NK-92 treated with Interleukin-12 subunit alpha and Interleukin-12 subunit beta, amount 100 ng/mL, for 24 hours (cell line): ENCODE data around the gene ALPK3.

ENCODE experiments used
- DNase-seq: peaks from one replicate; lab custom pipeline; 2025; lab: John Stamatoyannopoulos, UW

Gene ALPK3

DNA sequence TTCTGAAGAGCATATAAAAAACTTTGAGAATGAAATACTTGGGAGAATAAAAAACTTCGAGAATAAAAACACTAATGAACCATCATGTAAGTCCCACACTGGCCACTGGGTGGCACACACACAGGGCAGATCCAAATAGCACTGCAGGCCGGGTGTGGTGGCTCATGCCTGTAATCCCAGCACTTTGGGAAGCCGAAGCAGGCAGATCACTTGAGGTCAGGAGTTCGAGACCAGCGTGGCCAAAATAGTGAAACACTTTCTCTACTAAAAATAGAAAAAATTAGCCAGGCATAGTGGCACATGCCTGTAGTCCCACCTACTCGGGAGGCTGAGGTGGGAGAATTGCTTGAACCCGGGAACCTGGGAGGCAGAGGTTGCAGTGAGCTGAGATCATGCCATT is 28.5 kb downstream of the ALPK3 start:
- peak; percentile 17 for DNase-seq

GRCh38 chr15:84846269-84846668 is 29.1 kb downstream of the ALPK3 start:
- no peak for DNase-seq

- DNase-seq, result no peak
Observed at GRCh38 chr15:84847382-84847781, 30.2 kb downstream of the ALPK3 start.

DNA sequence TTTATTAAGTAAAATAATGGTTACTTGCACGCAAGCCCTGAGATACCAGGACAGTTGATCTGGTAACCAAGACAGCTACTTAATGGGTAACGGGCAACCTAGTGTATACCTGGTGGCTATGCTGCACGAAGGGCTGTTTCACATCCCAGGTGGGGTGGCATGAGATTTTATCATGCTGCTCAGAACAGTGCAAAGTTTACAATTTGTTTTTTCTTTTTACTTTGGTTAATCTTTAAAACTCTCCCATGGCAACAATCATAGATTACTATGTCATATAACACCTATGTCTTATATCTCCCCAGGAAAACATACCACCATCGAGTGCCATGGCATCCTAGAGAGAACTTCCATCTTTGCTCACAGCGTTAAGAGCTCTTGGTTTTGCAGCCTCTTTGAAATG is 35.1 kb downstream of the ALPK3 start:
- no peak for DNase-seq

GRCh38 chr15:84855136-84855535 is 38.0 kb downstream of the ALPK3 start:
- DNase-seq, result no peak

DNA sequence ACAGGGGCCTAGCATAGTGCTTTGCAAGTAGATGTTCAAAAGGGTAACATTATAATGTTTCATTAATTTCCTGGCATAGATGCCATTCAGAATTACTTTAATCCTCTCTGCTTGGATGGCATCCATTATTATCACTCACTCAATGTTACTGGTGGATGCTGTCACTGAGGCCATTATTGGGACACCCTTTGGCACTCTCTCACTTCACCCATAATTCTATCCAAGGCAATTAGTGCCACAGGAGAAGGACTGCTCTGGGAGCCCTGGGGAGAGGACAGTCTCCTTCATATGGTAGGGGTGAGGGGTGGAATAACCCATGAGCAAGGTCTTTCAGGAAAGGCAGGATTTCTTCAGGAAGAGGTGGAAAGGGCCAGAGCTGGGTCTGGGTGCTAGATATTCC is 38.6 kb downstream of the ALPK3 start:
- DNase-seq, result no peak

GRCh38 chr15:84856731-84857417 is 39.7 kb downstream of the ALPK3 start:
- no peak for DNase-seq

DNA sequence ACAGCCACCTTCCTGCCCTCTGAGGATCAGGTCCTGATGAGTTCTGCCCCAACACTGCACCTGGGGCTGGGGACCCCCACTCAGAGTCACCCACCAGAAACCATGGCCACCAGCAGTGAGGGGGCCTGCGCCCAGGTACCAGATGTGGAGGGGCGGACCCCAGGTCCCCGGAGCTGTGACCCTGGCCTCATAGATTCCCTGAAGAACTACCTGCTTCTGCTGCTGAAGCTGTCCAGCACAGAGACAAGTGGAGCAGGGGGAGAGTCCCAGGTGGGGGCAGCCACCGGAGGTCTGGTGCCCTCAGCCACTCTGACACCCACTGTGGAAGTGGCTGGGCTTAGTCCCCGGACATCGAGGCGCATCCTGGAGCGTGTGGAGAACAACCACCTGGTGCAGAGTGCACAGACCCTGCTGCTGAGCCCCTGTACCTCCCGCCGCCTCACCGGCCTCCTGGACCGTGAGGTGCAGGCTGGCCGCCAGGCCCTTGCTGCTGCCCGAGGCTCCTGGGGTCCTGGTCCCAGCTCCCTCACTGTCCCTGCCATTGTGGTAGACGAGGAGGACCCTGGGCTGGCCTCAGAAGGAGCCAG is 40.4 kb downstream of the ALPK3 start:
- DNase-seq, result no peak

DNA sequence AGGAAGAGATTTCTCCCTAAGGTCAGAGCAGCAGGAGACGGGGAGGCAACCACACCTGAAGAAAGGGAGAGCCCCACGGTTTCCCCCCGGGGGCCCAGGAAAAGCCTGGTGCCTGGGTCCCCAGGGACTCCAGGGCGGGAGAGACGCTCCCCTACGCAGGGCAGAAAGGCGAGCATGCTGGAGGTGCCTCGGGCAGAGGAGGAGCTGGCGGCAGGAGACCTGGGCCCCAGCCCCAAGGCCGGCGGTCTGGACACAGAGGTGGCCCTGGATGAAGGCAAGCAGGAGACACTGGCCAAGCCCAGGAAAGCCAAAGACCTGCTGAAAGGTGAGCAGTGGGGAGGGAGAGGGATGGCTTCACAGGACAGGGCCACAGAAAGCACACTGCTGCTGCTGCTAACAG is 41.1 kb downstream of the ALPK3 start:
- DNase-seq, result no peak

DNA sequence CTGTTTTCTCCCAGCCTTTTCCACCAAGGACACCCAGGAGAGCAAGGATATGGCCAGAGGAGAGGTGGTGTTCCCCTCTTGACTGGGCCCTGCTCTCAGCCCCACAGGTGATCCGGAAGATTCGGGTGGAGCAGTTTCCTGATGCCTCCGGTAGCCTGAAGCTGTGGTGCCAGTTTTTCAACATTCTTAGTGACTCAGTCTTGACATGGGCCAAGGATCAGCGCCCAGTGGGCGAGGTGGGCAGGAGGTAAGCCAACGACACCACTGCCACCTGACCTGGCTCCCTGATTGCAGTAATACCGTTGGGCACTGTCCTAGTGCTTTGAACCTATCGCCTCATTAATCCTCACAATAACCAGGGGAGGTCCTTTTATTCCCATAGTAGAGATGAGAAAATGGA is 42.0 kb downstream of the ALPK3 start:
- DNase-seq, result no peak

DNA sequence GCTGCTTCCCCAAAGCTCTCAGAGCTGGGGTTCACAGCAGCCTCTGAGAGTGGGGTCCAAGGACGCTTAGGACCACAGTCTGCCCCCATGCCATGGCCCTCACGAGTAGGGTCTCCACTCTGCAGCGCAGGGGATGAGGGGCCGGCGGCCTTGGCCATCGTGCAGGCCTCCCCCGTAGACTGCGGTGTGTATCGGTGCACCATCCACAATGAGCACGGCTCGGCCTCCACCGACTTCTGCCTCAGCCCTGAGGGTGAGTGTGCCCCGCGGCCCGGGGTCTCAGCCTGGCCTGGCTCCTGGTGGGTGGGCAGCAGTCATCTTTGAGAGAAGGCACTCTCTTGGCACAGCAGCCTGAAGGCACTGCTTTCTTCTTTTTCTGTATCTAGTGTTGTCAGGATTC is 42.5 kb downstream of the ALPK3 start:
- DNase-seq, result no peak

- no peak for DNase-seq
Observed at GRCh38 chr15:84861781-84862180, 44.6 kb downstream of the ALPK3 start.

GRCh38 chr15:84862214-84862975 is 45.2 kb downstream of the ALPK3 start:
- DNase-seq, result no peak

GRCh38 chr15:84863565-84864443 is 46.6 kb downstream of the ALPK3 start:
- DNase-seq, result no peak

DNA sequence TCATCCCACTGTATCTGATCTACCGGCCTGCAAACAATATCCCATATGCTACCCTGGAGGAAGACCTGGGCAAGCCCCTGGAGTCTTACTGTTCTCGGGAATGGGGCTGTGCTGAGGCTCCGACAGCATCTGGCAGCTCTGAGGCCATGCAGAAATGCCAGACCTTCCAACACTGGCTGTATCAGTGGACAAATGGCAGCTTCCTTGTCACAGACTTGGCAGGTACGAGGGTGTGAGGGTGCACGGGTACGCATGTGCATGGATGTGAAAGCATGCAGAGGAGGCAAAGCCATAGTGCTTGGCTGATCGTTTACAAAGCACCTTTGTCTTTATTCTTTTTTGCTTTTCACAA is 47.3 kb downstream of the ALPK3 start:
- no peak for DNase-seq

- DNase-seq, result no peak
Observed at GRCh38 chr15:84865074-84865569, 48.0 kb downstream of the ALPK3 start.

DNA sequence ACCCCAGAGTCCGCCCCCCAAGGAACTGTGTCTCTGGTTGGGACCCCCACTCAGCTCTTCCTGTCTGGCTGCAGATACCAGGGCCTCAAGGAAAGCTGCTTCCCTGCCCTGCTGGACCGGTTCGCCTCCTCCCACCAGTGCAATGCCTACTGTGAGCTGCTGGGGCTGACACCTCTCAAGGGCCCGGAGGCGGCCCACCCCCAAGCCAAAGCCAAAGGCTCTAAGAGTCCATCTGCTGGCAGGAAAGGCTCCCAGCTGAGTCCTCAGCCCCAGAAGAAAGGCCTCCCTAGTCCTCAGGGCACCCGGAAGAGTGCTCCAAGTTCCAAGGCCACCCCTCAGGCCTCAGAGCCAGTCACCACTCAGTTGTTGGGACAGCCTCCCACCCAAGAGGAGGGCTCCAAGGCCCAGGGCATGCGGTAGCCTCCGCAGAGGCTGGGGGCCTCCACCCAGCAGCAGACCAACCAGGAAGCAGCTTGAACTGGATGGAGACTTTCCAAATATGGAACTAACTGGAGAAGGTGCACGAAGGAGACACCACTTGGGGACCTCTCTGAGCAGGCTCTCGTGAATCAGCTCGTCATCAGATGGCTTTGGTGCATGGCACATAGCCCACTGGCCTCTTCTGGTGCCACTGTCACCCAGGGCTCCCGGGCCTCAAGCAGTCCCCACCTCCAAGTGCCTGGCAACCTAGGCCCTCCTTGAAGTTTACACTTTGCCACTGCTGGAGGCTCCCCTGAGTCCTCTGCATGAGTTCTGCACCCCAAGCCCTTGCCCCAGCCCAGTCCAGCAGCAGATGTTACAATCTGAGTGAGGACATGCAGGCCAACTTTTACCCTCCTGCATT is 51.1 kb downstream of the ALPK3 start:
- DNase-seq, result no peak

GRCh38 chr15:84869510-84869909 is 52.4 kb downstream of the ALPK3 start:
- no peak for DNase-seq

DNA sequence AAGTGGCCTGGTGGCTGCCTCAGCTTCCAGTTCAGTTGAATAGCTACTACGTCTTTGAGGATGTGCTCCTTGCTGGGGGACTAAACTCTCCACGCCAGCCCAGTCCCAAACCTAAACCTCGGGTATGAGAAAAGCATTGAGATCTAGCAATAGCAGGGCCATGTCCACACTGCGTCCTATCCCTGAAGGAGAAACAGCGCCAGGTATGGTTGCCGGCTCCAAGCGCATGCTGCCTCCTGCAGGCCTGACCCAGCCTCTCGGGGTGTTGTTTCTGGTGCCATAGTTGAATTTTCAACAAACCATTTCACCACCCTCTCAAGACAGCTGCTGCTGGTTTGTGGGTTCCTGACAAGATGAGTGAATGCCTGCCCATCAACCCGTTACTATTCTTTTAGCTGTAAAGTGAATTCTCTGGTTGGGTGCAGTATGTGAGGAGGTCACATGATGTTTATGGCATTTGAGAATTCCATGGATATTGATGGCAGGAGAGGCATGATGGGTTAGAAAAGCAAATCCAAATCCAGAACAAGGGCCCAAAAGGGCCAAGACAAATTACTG is 54.4 kb downstream of the ALPK3 start:
- DNase-seq, result no peak

- DNase-seq, result no peak
Observed at GRCh38 chr15:84872009-84872910, 55.1 kb downstream of the ALPK3 start.
